Activated CD8-positive, alpha-beta memory T cell treated with anti-CD3 and anti-CD28 coated beads for 4 hours (primary cell): Measurements from ENCODE around the gene FARP1.

Source experiments
- DNase-seq, 2 donors: peaks; one replicate each; pipeline ENCODE4 v3.0.0-alpha.2; 2020; ENCODE audit warnings: low read depth in 2 of 2

The FARP1 gene

GRCh38 chr13:98462241-98462882 lies 319.5 kb downstream of the FARP1 start:
- DNase-seq, result no peak

GRCh38 chr13:98462946-98463345 lies 320.1 kb downstream of the FARP1 start:
- DNase-seq, result no peak

- no peak for DNase-seq
Observed at GRCh38 chr13:98466634-98467236, 323.8 kb downstream of the FARP1 start.

GRCh38 chr13:98467263-98467985 lies 324.5 kb downstream of the FARP1 start:
- no peak for DNase-seq

GRCh38 chr13:98468361-98468760 lies 325.5 kb downstream of the FARP1 start:
- DNase-seq, result no peak

GRCh38 chr13:98468929-98469328 lies 326.0 kb downstream of the FARP1 start:
- no peak for DNase-seq

- DNase-seq, result no peak
Observed at GRCh38 chr13:98470920-98471319, 328.0 kb downstream of the FARP1 start.

- DNase-seq, result no peak
Observed at GRCh38 chr13:98471934-98472333, 329.0 kb downstream of the FARP1 start.

GRCh38 chr13:98473135-98473787 lies 330.4 kb downstream of the FARP1 start:
- DNase-seq, result no peak

- DNase-seq, result no peak
Observed at GRCh38 chr13:98473788-98474144, 330.9 kb downstream of the FARP1 start.

- DNase-seq, result no peak
Observed at GRCh38 chr13:98474292-98474691, 331.4 kb downstream of the FARP1 start.

GRCh38 chr13:98474761-98475160 lies 331.9 kb downstream of the FARP1 start:
- no peak for DNase-seq

- DNase-seq, result no peak
Observed at GRCh38 chr13:98475522-98475921, 332.6 kb downstream of the FARP1 start.

GRCh38 chr13:98476106-98476505 lies 333.2 kb downstream of the FARP1 start:
- DNase-seq, result peak in 1 of 2 donors; percentile 42

- peak; percentile 74 to 87 for DNase-seq
Observed at GRCh38 chr13:98476538-98476966, 333.7 kb downstream of the FARP1 start.

- no peak for DNase-seq
Observed at GRCh38 chr13:98478189-98479129, 335.6 kb downstream of the FARP1 start.

GRCh38 chr13:98479496-98480003 lies 336.7 kb downstream of the FARP1 start:
- DNase-seq, result no peak

- DNase-seq, result no peak
Observed at GRCh38 chr13:98480915-98481877, 338.3 kb downstream of the FARP1 start.

GRCh38 chr13:98482476-98483444 lies 339.9 kb downstream of the FARP1 start:
- DNase-seq, result no peak
